ENCODE measurements around the gene ZBTB7C. TPM values are rescaled to one million over a fixed set of nuclear protein-coding genes. Genes with fewer than 3 reads are reported as not detected.

The ZBTB7C gene
- total RNA-seq, 1 donor from 2014 or later, result 0.11 TPM

GRCh38 chr18:48333563-48333962 is 75.6 kb downstream of the ZBTB7C start:
- H3K27ac Mint-ChIP-seq (ENCODE audit: unreplicated experiment), result no peak overlapping the region
- no peak for TF ChIP-seq CTCF (IDR thresholded peaks at IDR 0.05)
- H3K27me3 Mint-ChIP-seq (ENCODE audit: unreplicated experiment), result peaks cover 15% of the 10 kb centered on the region
- peaks cover 9% of the 10 kb centered on the region for H3K4me1 Mint-ChIP-seq (ENCODE audit: unreplicated experiment)
- no peaks in the 10 kb centered on the region for H3K36me3 Mint-ChIP-seq (ENCODE audit: unreplicated experiment)
- H3K4me3 Mint-ChIP-seq (ENCODE audit: unreplicated experiment), result no peak overlapping the region
- no peaks in the 10 kb centered on the region for H3K9me3 Mint-ChIP-seq (ENCODE audit: unreplicated experiment)
- DNase-seq (ENCODE audit: extremely low spot score, unreplicated experiment), result no peak

GRCh38 chr18:48330016-48330991 is 78.9 kb downstream of the ZBTB7C start:
- no peak overlapping the region for H3K4me3 Mint-ChIP-seq (ENCODE audit: unreplicated experiment)
- no peaks in the 10 kb centered on the region for H3K36me3 Mint-ChIP-seq (ENCODE audit: unreplicated experiment)
- H3K9me3 Mint-ChIP-seq (ENCODE audit: unreplicated experiment), result no peaks in the 10 kb centered on the region
- no peak for DNase-seq (ENCODE audit: extremely low spot score, unreplicated experiment)
- H3K4me1 Mint-ChIP-seq (ENCODE audit: unreplicated experiment), result peaks cover 15% of the 10 kb centered on the region
- TF ChIP-seq CTCF (IDR thresholded peaks at IDR 0.05), result no peak
- H3K27me3 Mint-ChIP-seq (ENCODE audit: unreplicated experiment), result peaks cover 15% of the 10 kb centered on the region
- no peak overlapping the region for H3K27ac Mint-ChIP-seq (ENCODE audit: unreplicated experiment)

- H3K27me3 Mint-ChIP-seq (ENCODE audit: unreplicated experiment), result peaks cover 10% of the 10 kb centered on the region
- no peak overlapping the region for H3K4me3 Mint-ChIP-seq (ENCODE audit: unreplicated experiment)
- H3K4me1 Mint-ChIP-seq (ENCODE audit: unreplicated experiment), result peaks cover 15% of the 10 kb centered on the region
- H3K9me3 Mint-ChIP-seq (ENCODE audit: unreplicated experiment), result no peaks in the 10 kb centered on the region
- no peaks in the 10 kb centered on the region for H3K36me3 Mint-ChIP-seq (ENCODE audit: unreplicated experiment)
- no peak for TF ChIP-seq CTCF (IDR thresholded peaks at IDR 0.05)
- no peak for DNase-seq (ENCODE audit: extremely low spot score, unreplicated experiment)
- H3K27ac Mint-ChIP-seq (ENCODE audit: unreplicated experiment), result no peak overlapping the region
Observed at GRCh38 chr18:48328473-48329210, 80.5 kb downstream of the ZBTB7C start.

GRCh38 chr18:48326901-48327675 is 82.1 kb downstream of the ZBTB7C start:
- TF ChIP-seq CTCF (IDR thresholded peaks at IDR 0.05), result no peak
- Mint-ChIP-seq H3K27ac (ENCODE audit: unreplicated experiment) (no peak overlapping the region), H3K4me3 (ENCODE audit: unreplicated experiment) (no peak overlapping the region), H3K9me3 (ENCODE audit: unreplicated experiment) (no peaks in the 10 kb centered on the region), H3K4me1 (ENCODE audit: unreplicated experiment) (peaks cover 15% of the 10 kb centered on the region), H3K27me3 (ENCODE audit: unreplicated experiment) (peaks cover 6% of the 10 kb centered on the region), H3K36me3 (ENCODE audit: unreplicated experiment) (no peaks in the 10 kb centered on the region)
- DNase-seq (ENCODE audit: extremely low spot score, unreplicated experiment), result no peak

Data from osteocyte (in vitro differentiated cells).